HG02571 (cell line): ENCODE results near the gene RAB3C.

ENCODE experiments used
- ATAC-seq: cut with Tn5 transposase; IDR thresholded peaks from one replicate; pipeline ENCODE4 v1.9.1; 2021; ENCODE audit warnings: mild to moderate bottlenecking, moderate library complexity; ENCODE audit not compliant: unreplicated experiment

RAB3C gene

GRCh38 chr5:58860680-58861079 lies 277.8 kb downstream of the RAB3C start:
- no peak for ATAC-seq

DNA sequence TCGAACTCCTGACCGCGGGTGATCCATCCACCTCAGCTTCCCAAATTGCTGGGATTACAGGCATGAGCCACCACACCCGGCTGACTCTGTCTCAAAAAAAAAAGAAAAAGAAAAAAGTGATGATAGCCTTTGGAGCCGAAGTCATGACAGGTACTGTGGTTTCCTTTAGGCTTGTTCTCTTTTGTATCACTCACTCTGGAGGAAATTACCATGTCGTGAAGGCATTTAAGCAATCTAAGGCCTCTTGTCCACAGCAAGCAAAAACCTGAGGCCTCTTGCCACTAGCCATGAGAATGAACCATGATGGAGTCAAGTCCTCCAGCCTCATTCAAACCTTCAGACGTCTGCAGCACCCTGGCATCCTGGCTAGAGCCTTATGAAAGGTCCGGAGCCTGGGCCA lies 286.1 kb downstream of the RAB3C start:
- no peak for ATAC-seq

- ATAC-seq = peak; percentile 68
These were observed 288.9 kb downstream of the RAB3C start for GRCh38 chr5:58871648-58872242.

- no peak for ATAC-seq
These were observed 289.9 kb downstream of the RAB3C start for GRCh38 chr5:58872670-58873273.

DNA sequence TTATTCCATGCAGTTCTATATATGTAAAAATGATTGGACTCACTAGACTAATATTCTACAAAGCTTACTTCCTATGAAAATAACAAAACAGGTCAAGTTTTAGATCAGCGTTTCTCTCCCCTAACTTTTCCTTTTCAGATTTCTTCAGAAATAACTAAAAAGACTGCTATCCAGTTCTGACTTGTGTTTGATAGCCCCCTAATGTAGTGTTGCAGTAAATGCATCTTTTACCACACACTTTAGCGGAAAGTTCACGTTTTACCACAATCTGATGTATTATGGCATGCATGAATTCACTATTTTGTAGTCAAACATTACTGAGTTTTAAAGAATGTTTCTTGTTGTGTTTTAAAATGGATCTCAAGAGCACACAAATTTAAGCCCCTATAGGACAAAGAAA lies 292.7 kb downstream of the RAB3C start:
- ATAC-seq = no peak

GRCh38 chr5:58885260-58885659 lies 302.4 kb downstream of the RAB3C start:
- ATAC-seq = peak; percentile 48

DNA sequence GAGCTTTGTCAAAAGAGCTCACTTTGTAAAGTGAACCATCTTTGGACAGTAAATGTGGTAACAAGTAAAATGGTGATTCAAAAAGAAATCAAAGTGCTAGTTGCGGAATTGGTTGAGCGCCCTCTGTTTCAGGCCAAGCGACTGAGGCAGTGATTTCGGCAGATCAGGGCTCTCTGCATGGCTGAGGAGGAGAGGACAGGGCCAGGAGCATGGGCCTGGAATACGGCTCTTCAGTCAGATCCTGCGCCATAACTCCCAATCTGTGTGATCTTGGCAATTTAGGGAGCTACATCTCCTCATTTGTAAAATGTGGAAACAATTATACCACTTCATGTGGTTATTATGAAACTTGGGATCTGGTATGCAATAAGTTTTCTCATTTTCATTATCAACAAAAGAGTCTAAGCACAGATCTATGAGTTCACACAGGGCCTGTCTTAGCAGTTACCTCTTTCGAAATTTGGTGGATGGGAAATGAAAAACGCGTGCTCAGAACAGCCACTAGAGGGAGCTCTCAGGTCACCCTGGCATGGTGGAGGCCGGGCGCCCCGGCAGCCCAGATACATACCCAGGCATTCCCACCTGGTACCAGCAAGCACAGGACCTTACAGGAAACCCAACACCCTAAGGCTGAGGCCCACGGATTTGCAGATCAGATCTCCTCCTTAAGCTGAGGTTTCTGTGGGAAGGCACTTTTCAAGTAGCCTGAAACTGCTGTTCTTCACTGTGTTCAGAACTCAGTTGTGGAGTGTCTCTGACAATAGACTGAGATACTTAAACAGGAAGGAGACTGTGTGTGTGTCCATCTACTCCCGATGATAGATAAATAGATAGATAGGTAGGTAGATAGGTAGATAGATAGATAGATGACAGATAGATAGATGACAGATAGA lies 303.7 kb downstream of the RAB3C start:
- ATAC-seq = peak; percentile 64

GRCh38 chr5:58887311-58887710 lies 304.4 kb downstream of the RAB3C start:
- ATAC-seq = no peak

- no peak for ATAC-seq
These were observed 305.0 kb downstream of the RAB3C start for GRCh38 chr5:58887721-58888409.

DNA sequence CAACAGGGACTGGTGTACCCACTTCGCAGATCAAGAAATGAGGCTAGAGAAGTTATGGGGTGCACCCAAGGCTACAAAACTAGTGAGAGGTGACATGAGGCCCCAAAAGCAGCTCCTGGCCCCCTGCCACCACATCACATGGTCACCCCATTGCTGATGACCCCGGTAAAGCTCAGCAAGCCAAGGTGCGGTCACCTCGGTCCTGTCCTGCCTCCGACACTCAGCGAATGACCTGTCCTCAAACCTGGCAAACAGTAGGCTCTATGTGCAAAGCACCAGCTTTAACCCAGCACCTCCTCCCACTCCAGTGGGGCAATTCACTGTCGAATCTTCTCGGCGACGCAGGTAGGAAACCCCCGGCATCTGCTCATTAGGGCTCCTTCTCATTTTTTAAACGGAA lies 307.4 kb downstream of the RAB3C start:
- no peak for ATAC-seq

GRCh38 chr5:58890701-58891085 lies 307.8 kb downstream of the RAB3C start:
- ATAC-seq = no peak

DNA sequence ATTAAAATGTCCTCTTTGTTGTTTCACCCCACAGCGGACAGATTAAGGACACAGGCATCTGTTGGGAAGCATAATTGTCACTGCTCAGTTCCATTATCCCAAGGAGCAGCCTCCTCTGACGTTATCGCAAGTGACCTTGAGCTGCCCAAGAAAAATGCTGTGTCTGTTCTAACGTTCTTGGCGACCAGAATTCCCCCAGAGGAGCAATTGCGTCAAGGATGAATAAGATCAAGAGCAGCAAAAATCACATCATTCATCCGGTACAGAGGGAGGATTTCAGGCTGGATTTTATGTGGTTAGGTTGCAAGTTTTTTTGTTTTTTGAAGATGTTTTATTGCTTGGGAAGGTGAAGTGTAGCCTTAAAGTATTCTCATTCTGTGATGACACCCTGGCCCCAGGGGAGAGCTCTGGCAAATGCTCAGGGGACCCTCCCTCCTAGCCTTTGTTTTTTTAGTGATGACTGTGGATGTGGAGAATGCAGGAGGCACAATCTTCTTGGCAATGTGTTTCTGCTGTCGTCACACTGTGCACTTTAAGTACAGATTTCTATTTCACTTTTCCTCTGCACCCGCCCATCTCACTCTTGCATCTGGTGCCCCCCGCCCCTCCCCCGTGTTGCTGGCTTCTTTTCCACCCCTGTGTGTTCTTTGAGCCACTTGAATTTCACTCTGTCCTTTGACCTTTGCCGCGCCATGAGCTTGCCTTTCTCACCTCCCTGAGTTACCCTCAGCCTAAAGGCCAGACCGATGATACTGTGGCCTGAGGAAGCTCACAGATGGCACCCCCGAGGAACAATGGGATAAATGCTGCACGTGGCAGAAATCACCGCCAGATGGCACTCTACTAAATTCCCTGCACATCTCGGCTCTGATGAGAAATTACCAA lies 308.5 kb downstream of the RAB3C start:
- no peak for ATAC-seq

DNA sequence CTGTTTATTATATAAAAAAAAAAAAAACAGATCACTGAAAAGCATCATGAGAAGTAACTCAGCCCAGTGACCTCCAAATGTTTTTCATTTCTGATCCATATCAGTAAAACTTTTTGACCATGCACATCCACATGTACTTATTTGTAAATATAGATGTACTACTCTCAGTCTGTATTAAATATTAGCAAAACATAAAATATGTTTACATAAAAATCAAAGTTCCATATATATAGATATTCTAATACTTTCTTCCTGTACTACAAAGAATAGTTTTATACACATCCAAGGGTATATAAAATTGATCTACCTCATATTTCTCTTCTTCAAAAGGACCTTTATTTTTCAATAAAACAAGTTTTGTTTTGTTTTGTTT lies 309.1 kb downstream of the RAB3C start:
- no peak for ATAC-seq

GRCh38 chr5:58893551-58893950 lies 310.7 kb downstream of the RAB3C start:
- no peak for ATAC-seq

GRCh38 chr5:58898006-58898405 lies 315.1 kb downstream of the RAB3C start:
- no peak for ATAC-seq

GRCh38 chr5:58898538-58898937 lies 315.7 kb downstream of the RAB3C start:
- no peak for ATAC-seq

DNA sequence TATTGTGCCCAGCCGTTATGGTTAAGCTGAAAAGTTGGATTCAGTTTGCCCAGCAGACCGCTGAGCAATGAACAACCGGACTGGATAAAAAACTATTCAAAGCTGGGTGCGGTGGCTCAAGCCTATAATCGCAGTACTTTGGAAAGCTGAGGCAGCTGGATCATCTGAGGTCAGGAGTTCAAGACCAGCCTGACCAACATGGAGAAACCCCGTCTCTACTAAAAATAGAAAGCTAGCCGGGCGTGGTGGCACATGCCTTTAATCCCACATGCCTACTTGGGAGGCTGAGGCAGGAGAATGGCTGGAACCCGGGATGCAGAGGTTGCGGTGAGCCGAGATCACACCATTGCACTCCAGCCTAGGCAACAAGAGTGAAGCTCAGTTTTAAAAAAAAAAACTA lies 318.4 kb downstream of the RAB3C start:
- ATAC-seq = no peak

DNA sequence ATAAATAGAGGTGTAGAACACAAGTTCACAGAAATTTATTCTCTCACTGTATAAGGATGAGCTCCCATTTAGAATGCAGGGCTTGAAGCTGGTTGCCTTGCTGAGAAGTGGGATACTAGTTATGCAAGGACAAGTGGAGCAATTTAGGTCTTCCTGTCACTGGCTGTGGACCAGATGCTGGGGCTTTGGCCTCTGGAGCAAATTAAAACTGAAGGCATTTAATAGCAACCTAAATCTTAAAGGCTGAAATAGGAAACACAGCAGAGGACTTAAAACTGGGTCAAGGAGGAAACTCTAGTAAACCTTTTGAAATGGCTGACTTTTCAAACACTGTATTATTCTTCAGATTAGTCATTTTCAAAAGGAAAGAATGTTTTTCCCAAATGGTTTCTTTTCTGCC lies 319.4 kb downstream of the RAB3C start:
- ATAC-seq = no peak

DNA sequence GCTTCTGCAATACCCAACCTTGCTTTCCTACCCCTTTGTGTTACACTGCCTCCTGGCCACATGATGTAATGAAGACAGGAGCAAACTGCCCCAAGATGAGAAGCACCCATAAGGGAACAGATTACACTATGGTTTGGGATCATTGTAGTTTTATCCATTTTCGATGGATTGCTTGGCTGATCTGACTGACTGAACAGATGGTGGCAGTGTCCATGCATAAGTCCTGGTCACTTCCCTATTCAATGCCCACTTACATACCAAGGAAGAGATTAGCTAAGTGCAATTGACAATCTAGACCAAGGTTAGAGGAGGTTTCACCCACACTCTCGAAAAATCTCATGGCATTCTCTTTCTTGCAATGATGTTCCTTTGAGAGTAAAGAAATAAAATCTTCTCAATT lies 319.9 kb downstream of the RAB3C start:
- ATAC-seq = no peak

DNA sequence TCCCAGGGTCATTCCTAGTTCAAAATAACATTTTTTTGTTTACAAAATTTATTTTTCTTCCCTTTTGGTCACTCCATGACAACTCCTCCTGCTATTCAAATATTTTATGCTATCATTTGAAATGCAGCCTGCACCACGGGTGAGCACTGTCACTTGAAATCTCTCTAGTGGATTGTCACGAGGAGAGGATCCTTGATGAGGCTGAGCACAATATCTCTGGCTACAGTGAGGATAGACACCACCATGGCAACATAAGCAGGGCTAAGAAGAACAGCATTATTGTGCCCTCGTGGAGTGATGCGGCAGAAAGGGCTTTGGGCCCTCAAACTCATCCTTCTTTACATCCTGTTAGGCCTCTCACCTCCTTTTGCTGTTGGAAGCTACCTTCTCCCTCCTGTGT lies 321.9 kb downstream of the RAB3C start:
- no peak for ATAC-seq

DNA sequence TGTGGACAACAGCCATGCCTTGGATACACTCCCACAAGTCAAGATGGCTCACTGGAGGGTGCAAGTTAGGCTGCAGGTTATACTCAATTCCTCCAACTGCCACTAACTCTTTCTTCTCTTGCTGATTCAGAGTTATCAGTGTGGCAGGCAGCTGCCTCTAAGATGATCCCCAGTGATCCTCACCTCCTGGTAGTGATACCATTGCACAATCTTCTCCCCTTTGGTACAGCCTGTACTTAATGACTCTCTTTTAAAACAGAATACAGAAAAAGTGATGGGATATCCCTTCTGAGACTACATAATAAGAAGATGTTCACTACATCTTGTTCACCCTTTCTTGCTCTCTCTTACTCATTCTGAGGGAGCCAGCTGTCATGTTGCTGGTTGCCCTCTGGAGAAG lies 323.1 kb downstream of the RAB3C start:
- no peak for ATAC-seq
